ENCODE measurements around the gene PRRC2A.
"Not testable (repeated sequence)": the region's sequence is repeated elsewhere in the genome, so short reads cannot be mapped to it uniquely, and the experiment has no call there.

The PRRC2A gene

DNA sequence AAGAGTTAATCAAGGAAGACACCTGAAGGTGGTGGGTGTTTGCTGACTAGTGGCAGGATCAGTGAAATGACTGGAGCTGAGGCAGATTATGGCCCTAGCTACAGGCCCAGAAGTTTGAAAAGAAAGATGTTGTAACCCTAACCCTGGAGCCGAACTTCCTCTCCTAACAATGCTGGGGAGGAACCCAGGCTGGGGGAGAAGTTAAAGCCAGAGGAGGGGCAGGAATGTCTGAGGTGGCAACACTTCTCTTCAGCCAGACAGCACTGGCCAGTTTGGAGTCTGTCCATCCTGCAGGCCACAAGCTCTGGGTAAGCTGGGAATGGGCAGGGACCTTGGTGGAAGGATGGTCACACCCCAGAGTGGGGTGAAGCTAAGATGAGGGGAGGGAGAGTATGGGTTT, 34.5 kb upstream of the PRRC2A start, which contains the start of gene LST1:
LST1 (plus strand) TSS at position 270 of the 400 bp plus-strand sequence. CDS start 1,023 bp downstream, outside the sequence.
- no peak for DNase-seq

DNA sequence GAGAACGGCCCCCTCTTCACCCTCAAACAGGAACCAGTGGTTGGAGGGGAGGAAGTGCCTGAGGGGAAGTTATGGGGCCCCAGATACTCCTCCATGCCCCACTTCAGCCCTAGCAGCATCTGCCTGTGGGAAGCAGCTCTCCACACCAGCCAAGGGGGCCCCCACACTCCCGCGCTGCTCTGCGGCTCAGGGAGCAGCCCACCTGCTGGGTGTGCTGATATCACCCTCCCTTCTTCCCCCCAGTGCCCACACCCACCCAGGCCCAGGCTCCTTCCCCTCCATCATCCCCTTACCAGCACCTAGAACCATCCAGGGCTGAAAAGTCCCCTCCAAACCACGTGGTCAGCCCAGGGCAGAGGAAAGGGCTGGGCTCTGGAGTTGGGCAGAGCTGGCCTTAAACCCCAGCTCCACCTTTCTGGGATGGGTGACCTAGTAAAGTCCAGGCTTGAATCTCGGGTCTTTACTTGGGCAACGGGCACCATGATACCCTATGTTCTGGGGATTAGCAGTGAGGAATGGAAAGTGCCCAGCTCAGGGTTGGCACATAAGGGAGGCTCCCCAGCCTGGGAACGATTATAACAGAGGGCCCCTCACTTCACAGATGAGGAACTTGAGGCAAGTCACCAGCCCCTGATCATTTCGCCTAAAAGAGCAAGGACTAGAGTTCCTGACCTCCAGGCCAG, 33.8 kb upstream of the PRRC2A start:
- DNase-seq: peak in 2 of 5 donors; percentile 25 to 38

DNA sequence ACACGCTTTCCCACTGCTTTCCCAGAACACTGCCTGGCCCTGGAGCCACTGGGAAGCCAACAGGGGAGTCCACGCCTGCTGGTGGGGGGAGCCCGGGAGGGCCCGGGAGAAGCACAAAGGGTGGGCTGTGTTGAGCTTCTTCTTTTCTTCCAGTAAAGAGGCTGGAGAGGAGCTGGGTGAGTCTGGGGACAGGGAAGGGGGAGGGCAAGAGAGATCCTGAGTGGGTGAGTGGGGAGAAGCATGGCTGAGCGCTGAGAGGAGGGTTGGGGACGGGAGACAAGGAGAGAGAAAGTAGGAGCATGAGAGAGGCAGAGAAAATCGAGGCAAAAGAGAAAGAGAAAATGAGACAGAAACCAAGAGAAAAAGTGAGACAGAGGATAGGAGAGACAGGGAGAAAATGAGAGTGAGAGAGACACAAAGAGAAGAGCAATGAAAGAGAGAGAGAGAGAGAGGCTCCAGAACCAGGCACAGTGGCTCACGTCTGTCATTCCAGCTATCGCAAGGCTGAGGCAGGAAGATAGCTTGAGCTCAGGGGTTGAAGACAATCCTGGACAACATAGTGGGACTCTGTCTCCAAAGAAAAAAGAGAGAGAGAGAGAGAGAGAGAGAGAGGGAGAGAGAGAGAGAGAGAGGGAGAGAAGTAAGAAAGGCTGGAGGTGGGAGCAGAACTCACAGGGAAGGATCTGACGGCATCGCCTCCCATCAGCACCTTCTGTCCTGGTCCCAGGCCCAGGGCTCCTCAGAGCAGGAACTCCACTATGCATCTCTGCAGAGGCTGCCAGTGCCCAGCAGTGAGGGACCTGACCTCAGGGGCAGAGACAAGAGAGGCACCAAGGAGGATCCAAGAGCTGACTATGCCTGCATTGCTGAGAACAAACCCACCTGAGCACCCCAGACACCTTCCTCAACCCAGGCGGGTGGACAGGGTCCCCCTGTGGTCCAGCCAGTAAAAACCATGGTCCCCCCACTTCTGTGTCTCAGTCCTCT, 32.4 kb upstream of the PRRC2A start:
- DNase-seq: peak in 1 of 5 donors; percentile 55

DNA sequence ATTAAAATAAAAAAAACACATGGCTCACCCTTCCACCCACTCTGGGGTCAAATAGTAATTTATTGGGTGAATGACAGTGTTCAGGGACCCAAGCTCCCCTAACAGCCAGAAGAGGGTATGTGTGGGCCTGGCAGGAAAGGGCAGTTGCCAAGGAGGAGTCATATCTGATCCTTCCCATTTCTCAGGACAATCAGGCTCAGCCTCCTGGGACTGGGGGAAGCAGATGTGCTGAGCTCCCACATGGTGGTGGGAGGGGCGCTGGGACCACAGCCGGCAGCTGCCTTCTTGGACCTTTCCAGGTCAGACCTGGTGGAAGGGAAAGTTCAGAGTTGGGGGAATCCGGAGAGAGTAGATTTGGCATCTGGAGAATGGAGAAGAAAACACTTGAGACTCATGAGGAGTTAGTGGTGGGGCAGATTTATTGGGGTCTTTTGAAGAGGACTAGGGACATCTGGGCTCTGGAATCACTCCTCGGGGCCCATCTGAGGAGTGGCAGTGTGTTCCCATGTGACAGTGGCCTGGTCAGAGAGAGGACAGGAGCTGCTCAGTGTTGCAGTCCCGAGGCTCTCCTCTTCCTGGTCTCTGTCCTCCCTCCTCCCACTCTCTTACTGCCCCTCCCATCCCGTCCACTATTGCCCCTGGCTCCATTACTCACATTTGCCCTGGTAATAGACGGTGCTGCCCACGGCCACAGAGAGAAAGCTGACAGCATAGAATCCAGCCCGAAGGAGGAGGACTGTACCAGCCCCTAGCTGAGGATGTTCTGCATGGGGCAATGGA, 31.5 kb upstream of the PRRC2A start:
- DNase-seq: no peak

DNA sequence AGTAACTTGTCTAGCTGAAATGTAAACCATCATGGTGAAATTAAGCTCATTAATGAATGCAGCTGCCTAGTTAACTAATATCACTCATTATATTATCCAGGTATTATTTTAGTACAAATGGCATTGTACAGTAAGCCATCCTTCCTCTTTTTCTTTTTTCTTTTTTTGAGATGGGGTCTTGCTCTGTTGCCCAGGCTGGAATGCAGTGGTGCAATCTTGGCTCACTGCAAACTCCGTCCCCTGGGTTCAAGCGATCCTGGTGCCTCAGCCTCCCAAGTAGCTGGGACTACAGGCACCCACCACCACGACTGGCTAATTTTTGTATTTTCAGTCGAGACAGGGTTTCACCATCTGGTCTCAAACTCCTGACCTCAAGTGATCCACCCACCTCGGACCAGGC, 29.8 kb upstream of the PRRC2A start:
- DNase-seq: not testable (repeated sequence)

DNA sequence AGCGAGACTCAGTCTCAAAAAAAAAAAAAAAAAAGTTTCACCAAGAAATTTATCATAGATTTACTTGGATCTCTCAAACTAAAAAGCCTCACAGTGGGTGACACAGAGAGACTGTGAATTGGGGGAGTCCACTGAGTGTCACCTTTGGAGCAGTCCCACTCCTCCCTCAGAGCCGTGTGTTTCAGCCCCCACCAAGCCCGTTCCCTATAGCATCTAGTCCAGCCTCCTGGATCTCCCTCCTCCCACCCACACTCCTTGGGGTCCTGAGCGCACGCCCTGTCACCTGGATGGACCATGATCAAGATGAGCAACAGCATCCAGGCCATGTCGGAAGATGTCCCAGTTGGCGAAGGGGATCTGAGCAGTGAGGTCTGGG, 28.1 kb upstream of the PRRC2A start:
- no peak for DNase-seq

DNA sequence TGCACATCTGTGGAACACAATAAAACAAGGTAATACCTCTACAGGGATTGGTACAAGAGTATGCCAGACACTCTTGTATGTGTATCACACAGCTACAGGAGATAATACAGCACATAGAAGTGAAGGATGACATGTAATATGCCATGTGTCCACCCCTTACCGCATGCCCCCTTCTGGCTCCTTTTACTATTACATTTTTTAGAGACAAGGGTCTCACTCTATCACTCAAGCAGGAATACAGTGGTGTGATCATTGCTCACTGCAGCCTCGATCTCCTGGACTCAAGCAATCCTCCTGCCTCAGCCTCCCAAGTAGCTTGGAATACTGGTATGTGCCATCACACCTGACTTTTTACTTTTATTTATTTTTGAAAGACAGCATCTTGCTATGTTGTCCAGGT, 23.5 kb upstream of the PRRC2A start:
- peak in 3 of 5 donors; percentile 35 to 79 (median 54) for DNase-seq

DNA sequence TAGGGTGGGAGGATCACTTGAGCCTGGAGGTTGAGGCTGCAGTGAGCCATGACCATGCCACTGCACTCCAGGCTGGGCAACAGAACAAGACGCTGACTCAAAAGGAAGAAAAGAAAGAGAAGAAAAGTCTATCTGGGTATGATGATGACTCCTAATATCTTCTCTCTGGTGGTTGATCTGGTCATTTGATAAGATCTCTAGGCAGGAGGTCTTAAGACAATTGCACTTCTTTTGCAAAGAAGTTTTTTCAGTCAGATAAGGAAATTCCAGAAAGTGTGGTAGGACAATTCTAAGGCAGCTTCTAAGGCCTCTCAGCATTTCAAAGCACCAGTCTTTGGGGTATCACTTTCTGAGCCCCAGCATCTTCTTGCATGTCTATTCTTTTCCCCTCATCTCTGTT, 13.2 kb upstream of the PRRC2A start:
- DNase-seq: no peak

DNA sequence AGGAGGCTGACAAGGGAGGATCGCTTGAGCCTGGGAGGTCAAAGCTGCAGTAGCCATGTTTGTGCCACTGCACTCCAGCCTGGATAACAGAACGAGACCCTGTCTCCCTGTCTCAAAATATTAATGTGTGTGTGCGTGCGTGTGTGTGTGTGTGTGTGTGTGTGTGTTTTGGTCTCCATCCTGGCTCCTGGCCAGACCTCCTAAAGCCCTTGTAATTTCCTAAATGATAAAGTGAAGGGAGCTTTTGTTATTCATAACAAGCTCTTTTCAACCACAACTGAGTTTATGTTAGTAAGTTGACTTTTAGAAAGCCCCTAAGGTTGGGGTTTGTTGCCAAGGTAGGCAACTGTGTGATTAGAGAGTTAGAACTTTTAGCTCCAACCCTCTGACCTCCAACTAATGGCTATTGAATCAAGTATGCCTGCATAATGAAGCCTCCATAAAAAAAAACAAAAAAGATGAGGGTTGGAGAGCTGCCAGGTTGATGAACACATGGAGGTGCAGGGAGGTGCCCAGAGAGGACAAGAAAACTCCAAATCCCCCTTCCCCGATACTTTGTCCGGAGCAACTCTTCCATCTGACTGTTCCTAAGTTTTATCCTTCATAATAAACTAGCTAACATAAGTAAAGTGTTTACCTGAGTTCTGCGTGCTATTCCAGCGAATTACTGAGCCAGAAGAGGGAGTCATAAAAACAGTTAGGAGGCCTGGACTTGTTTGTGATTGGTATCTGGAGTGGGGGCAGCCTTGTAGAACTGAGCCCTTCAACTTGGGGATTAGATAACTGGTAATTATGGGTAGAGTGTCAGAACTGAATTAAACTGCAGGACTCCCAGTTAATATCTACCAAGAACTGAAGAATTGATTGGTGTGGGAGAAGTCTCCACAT, 10.8 kb upstream of the PRRC2A start:
- DNase-seq: no peak

DNA sequence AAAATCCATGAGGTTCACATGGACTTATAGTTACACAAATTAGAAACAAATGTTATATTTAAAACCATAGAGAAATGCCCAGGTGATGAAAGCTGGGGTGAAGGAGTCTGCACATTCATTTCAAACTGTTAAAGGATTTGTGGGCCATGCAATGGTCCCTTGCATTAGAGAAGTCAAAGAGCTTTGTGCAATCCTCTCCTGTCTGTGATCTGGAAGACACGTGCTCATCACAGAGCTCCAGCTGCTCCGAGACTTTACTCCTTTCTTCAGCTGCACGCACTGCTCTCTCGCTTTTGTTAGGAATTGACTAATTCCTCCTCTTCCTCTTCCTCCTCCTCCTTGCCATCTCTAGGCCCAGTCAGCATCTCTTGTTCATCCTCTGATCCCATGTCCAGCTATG, 9.5 kb upstream of the PRRC2A start:
- no peak for DNase-seq

DNA sequence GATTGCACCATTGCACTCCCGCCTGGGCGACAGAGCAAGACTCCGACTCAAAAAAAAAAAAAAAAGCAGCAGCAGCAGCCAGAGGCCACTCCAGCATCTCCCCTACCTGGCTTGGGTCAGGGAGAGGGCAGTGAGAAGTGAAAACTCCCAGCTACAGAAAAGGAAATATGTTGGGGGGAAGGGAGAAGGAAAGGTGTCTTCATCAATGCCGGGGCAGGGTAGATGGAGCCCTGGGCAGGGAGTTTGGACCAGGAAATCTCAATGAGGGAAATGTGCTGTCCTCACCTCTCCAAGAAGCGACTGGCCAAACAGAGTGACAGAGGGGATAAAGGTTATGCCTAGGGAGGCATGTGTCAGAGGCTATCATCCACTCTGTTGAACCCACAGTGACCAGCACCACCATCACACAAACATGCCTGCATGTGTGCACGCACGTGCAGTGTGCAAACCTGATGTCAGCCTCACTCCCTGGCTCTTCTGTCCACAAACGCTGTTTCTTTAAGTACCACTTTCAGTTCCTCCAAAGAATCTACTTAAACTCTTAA, 6.4 kb upstream of the PRRC2A start:
- no peak for DNase-seq

DNA sequence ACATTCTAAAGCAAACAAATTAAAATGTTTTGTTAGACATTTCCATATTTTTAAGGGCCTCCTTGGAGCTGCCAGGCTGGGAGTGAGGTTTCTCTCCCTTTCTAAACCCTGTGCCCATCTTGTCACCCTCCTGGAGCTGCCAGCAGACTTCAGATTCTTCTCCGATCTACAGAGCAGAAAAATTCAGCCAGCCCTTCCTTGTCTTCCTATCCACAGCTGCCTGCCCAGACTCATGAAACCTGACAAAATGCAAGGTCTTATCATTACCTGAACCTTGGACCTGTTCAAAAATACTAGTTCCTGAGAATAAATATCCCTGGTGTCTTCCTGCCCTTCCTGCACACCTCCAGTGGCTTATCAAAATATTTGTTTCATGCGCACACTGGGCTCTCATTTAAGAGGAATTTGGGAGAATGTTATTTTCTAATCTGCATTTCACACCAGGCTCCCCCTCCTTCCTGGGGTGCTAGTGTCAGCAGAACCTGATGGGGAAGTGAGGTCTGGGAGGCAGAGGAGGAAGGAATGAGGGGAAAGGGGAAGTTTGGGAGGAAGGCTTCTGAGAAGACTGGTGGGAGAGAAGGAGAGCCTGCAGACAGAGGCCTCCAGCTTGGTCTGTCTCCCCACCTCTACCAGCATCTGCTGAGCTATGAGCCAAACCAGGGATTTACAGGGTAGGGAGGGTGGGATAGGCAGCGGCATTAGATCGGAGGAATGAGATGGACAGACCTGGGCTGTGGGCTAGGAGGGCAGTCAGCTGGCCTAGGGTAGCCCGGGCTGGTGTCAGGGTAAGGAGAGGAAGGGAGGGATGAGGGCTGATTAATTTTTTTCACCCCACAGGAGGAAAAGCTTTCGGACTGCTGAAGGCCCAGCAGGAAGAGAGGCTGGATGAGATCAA, 5.6 kb upstream of the PRRC2A start, which contains the start of gene AIF1:
AIF1 (plus strand) TSS at position 551 of the 895 bp plus-strand sequence; CDS start at position 647, 96 bp downstream.
- DNase-seq: no peak

DNA sequence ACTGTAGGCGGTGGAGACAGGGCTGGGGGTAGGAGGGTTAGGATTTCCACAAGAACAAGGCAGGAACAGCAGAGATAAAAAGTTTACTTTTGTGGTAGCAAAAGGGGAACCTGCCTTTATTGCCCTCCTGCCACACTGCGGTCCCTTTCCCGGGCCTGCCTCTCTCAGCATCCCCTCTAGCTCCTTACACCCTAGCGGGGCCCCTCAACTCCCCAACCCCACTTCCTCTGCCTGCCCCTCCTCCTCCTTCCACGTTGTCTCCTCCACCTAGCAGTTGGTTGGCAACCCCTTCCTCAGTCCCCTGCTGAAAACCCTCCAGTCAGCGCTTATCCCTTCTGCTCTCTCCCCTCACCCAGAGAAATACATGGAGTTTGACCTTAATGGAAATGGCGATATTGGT, 4.8 kb upstream of the PRRC2A start:
- DNase-seq: peak in 1 of 5 donors; percentile 33

DNA sequence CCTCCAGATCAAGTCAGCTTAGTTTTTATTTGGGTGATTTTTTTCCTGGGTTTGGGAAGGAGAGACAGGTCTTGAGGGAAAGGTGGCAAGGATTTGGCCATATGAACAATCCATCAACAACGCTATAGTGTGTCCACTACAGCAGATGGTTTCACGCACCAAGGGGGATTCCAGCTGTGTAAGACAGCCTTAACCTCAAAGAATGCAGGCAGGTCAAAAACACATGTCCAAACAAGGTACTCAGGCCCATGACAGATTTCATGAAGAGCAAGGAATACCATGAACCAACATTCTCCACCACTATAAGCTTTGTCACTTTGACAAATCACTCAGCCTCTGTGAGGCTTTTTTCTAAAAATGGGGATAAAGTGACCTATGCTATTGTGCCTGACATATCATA, 3.5 kb upstream of the PRRC2A start:
- no peak for DNase-seq

DNA sequence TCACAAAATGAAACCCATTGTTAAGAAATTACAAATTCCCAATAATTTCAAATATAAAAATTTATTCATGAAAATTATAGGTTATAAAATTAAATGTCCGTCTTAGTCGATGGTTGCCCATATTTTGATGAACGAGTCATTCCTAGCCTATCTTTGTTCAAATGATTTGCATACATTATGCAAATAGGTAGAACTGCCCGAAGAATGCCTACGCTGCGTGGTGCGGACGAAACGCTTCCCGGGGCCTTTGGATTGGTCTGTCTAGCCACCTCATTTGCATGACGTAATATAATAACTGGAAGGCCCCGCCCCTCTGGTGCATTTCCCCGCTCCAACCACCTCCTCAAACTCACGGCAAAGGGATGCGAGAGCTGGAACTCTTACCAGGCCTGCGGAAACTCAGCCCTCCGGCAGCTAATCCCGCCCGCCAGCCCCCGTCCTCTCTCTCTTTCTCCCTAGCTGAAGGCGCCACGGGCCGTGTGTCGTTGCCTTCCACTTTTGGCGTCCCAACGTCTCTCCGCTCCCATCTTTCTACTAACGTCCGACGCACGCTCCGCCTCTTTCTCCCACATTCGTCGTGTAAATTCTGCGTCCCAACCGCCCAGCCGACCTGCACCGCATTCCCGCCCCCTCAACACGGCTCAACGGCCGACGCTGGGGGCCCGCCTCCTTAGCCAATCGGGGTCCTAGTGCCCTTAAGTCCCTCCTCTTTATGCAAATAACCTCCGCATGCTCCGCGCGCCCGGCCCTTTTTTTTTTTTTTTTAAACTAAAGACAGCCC, 520 bp upstream of the PRRC2A start:
- DNase-seq: peak; percentile 93 to 100 (median 95)

DNA sequence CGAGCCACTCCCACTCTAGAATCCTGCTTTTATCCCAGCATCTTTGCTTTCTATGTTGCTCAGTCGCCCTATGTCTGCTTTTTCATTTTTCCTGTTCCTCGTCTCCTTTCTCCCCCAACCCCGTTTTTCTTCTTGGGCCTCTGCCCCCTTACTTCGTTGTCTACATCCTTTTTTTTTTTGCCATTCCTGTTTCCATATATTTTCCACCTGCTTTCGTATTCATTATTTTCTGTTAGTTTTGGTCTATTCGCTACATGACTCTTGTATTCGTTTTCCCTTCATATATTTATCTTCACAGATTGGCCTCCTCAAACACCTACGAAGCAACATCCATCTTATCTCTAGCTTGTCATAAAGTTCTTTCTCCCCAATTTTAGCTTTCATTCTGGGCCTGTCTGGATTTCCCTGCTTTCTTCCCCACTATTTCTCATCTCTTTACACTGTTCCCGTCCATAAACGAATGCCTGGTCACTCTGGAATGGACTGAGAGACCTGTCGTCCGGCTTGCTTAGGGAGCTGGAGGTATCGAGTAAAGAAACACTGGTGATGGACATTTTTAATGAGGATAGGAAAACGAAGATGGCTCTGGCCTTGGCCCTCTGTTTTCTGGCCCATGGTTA, 915 bp downstream of the PRRC2A start:
- no peak for DNase-seq

DNA sequence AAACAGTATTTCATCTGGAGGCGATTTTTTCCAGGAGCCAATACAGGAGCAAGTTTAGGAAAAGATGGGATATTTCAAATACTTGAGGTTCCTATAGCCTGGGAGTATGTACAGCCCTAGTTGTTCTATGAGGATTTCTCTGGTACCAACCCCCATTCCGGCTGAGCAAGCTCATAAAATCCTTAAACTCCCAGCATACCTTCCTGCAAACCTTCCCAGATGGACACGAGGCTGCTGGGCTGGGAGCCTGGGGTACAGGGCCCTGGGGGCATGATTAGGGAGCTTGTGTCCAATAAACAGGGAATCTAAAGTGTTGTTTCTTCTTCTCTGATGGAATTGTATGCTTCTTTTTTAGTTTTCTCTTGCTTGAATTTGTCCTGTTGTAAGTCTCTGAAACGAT, 1.5 kb downstream of the PRRC2A start:
- no peak for DNase-seq

DNA sequence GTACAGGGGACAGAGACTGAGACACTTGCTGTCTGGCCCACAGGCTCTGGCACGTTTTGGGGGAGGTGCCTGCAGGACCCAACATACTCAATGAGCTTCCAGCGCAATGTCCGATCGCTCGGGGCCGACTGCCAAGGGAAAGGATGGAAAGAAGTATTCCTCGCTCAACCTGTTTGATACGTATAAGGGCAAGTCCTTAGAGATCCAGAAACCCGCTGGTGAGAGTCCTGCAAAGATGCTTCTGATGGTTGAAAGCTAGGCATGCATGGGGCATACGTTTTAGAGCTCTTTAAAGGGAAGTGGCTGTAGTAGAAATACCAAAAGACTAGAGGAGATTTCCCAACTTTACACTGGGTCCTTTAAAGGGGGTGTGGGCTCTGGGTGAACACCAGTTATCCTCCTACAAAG, 2.2 kb downstream of the PRRC2A start:
- no peak for DNase-seq

DNA sequence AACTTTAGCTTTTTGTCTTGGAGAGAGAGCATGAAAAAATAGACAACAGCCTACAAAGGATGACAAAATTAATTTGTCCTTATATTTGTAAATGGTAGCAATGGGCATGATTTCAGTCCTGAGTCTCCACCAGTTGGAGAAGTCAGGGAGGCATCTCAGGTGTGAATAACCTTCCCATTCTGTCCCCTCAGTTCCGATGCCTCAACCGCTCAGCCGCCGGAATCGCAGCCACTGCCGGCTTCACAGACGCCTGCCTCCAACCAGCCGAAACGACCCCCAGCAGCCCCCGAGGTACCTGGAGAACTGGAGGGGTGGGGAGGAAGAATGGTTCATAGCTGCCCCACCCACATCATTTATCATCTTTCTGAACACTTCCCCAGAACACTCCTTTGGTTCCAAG, 3.6 kb downstream of the PRRC2A start:
- DNase-seq: no peak
